Lower lobe of right lung (tissue), 2 donors: ENCODE results near the gene PRDX1. TPM values are rescaled to one million over a fixed set of nuclear protein-coding genes. Genes with fewer than 3 reads are reported as not detected.

Source experiments
- ATAC-seq, 2 donors: fragments of 200-7000 bp; cut with Tn5 transposase; one replicate each; pipeline ENCODE4 v1.9.1; 2020 to 2022; ENCODE audit warnings: mild to moderate bottlenecking in 2 of 2, moderate library complexity in 2 of 2
- DNase-seq: peaks from one replicate; pipeline ENCODE4 v3.0.0-alpha.2; 2020
- H3K27ac ChIP-seq: fragments of 200-600 bp; one replicate; pipeline ENCODE4 v1.8.0; 2022
- H3K27me3 ChIP-seq: fragments of 200-600 bp; one replicate; pipeline ENCODE4 v1.8.0; 2022; ENCODE audit warnings: low read depth
- H3K36me3 ChIP-seq: fragments of 200-600 bp; one replicate; pipeline ENCODE4 v1.8.0; 2022; ENCODE audit warnings: mild to moderate bottlenecking
- H3K4me1 ChIP-seq: fragments of 200-600 bp; one replicate; pipeline ENCODE4 v1.8.0; 2022
- H3K4me3 ChIP-seq: fragments of 200-600 bp; one replicate; pipeline ENCODE4 v1.8.0; 2022; ENCODE audit warnings: mild to moderate bottlenecking
- H3K9me3 ChIP-seq: fragments of 200-600 bp; one replicate; pipeline ENCODE4 v1.8.0; 2022
- CTCF ChIP-seq: fragments of 200-600 bp; IDR thresholded peaks from one replicate; pipeline ENCODE4 v1.8.0; 2022; ENCODE audit warnings: antibody characterized with exemption, mild to moderate bottlenecking
- intact Hi-C: fragments of 100-400 bp; cut with DNase I; formaldehyde crosslinking; loops from one replicate; pipeline ENCODE4 v1.11.0; 2022
- total RNA-seq: library from RNA; stranded (reverse); fragmentation: NEBNext Ultra II Directional; extraction: Animal tissue kit (Norgen Biotek cat#: 25700); gene quantifications from one replicate; pipeline ENCODE4 v1.2.1, GENCODE V29; 2021
- donor health status: DM: no; HTN: yes; CAD: no; lungs with severe emphysema.

The PRDX1 gene
- total RNA-seq, 1 donor from 2014 or later: 417 TPM

- intact Hi-C loops: no loop called here
- no peak for ATAC-seq
- peak overlapping the region; percentile 87 for H3K4me3 ChIP-seq
- H3K4me1 ChIP-seq: peaks cover 21% of the 10 kb centered on the region
- H3K27me3 ChIP-seq: no peaks in the 10 kb centered on the region
- no peak overlapping the region for H3K27ac ChIP-seq
- TF ChIP-seq CTCF: no peak
- peak; percentile 48 for DNase-seq
- H3K9me3 ChIP-seq: no peaks in the 10 kb centered on the region
- H3K36me3 ChIP-seq: peaks cover 39% of the 10 kb centered on the region
Measured at GRCh38 chr1:45552331-45552730, 30.6 kb upstream of the PRDX1 start.

GRCh38 chr1:45551684-45552083 is 30.0 kb upstream of the PRDX1 start:
- no peak for ATAC-seq
- no peak for TF ChIP-seq CTCF
- intact Hi-C loops: no loop called here
- no peak for DNase-seq
- Histone ChIP-seq H3K9me3 (no peaks in the 10 kb centered on the region), H3K27me3 (no peaks in the 10 kb centered on the region), H3K36me3 (peaks cover 38% of the 10 kb centered on the region), H3K4me3 (peak overlapping the region; percentile 87), H3K27ac (peak overlapping the region; percentile 85), H3K4me1 (peaks cover 21% of the 10 kb centered on the region)

GRCh38 chr1:45550401-45551351 is 29.0 kb upstream of the PRDX1 start, which contains the start of gene AKR1A1:
Gene AKR1A1 (plus strand): TSS chr1:45550826. CDS start chr1:45561795, 10,969 bp downstream.
- ATAC-seq: peak; percentile 98 to 99
- intact Hi-C loops: no loop called here

GRCh38 chr1:45545553-45546310 is 24.0 kb upstream of the PRDX1 start:
- TF ChIP-seq CTCF: no peak
- H3K27ac ChIP-seq: peak overlapping the region; percentile 12
- DNase-seq (peak; percentile 12), ATAC-seq (no peak)
- peaks cover 36% of the 10 kb centered on the region for H3K4me1 ChIP-seq
- H3K4me3 ChIP-seq: no peak overlapping the region
- H3K27me3 ChIP-seq: no peaks in the 10 kb centered on the region
- no peaks in the 10 kb centered on the region for H3K9me3 ChIP-seq
- intact Hi-C loops: no loop called here
- H3K36me3 ChIP-seq: no peaks in the 10 kb centered on the region

More at GRCh38 chr1:45550401-45551351, 29.0 kb upstream of the PRDX1 start, which contains the start of gene AKR1A1:
- H3K27me3 ChIP-seq: no peaks in the 10 kb centered on the region
- DNase-seq: peak; percentile 94
- peak within 1 kb of the TSS; percentile 87 for H3K4me3 ChIP-seq
- no peak for TF ChIP-seq CTCF
- H3K36me3 ChIP-seq: peaks cover 28% of the 10 kb centered on the region
- H3K27ac ChIP-seq: peak within 1 kb of the TSS; percentile 85
- no peaks in the 10 kb centered on the region for H3K9me3 ChIP-seq
- peaks cover 22% of the 10 kb centered on the region for H3K4me1 ChIP-seq

- DNase-seq (no peak), ATAC-seq (no peak)
- no peaks in the 10 kb centered on the region for H3K9me3 ChIP-seq
- TF ChIP-seq CTCF: no peak
- H3K27ac ChIP-seq: peak overlapping the region; percentile 12
- no peaks in the 10 kb centered on the region for H3K27me3 ChIP-seq
- H3K4me1 ChIP-seq: peaks cover 32% of the 10 kb centered on the region
- no peaks in the 10 kb centered on the region for H3K36me3 ChIP-seq
- intact Hi-C loops: no loop called here
- no peak overlapping the region for H3K4me3 ChIP-seq
Measured at GRCh38 chr1:45545019-45545493, 23.4 kb upstream of the PRDX1 start.
